Activated CD8-positive, alpha-beta memory T cell treated with anti-CD3 and anti-CD28 coated beads for 24 hours (primary cell): ENCODE measurements around the gene ZFYVE27.
"Not testable (repeated sequence)": the region's sequence is repeated elsewhere in the genome, so short reads cannot be mapped to it uniquely, and the experiment has no call there.

Experiments used
- DNase-seq: peaks from one replicate; pipeline ENCODE4 v3.0.0-alpha.2; 2020

The ZFYVE27 gene, protein sequence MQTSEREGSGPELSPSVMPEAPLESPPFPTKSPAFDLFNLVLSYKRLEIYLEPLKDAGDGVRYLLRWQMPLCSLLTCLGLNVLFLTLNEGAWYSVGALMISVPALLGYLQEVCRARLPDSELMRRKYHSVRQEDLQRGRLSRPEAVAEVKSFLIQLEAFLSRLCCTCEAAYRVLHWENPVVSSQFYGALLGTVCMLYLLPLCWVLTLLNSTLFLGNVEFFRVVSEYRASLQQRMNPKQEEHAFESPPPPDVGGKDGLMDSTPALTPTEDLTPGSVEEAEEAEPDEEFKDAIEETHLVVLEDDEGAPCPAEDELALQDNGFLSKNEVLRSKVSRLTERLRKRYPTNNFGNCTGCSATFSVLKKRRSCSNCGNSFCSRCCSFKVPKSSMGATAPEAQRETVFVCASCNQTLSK

DNA sequence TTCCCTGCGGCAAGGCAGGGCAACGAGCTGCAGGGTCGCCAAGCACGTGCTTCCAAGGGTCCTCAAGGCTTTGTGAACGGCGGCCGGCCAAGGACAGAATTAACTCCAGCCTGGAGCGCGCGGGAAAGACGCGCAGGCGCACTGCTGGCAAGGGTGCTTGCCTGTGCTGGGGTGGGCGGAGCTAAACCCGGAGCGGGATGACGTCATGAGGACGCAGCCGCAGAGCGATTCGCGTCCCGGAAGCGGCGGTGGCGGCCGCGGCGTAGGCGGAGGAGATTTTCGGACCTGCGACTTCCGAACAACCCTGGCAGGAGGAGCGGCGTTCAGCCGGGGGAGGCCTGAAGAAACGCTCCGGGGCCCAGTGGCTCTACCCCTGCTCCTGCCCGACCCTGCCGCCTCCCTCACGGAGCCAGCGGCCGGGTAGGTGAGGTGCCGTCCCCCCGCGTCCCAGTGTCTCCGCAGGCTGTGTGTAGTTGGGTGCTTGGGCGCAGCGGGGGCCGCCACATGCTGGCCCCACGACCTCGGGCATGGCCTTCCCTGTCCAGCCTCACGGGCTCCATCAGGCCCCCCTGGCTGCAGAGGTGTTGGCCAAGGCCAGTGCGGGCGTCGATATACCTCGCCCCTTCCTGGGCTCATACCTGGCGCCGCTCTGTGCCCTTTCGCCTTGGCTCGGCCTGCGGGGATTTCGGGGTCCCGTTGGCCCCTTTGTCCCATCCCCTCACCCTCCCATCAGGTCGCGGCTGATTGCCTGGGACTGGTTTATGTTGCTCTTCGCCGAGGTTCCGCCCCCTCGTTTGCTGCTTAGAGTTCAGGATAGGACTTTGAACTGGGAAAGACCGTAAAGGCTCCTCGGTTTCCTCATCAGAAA lies at the start of gene ZFYVE27:
Gene ZFYVE27 (plus strand): TSS at position 227 of the 868 bp plus-strand sequence. CDS start 1,350 bp downstream, outside the sequence.
- peak; percentile 99 for DNase-seq

DNA sequence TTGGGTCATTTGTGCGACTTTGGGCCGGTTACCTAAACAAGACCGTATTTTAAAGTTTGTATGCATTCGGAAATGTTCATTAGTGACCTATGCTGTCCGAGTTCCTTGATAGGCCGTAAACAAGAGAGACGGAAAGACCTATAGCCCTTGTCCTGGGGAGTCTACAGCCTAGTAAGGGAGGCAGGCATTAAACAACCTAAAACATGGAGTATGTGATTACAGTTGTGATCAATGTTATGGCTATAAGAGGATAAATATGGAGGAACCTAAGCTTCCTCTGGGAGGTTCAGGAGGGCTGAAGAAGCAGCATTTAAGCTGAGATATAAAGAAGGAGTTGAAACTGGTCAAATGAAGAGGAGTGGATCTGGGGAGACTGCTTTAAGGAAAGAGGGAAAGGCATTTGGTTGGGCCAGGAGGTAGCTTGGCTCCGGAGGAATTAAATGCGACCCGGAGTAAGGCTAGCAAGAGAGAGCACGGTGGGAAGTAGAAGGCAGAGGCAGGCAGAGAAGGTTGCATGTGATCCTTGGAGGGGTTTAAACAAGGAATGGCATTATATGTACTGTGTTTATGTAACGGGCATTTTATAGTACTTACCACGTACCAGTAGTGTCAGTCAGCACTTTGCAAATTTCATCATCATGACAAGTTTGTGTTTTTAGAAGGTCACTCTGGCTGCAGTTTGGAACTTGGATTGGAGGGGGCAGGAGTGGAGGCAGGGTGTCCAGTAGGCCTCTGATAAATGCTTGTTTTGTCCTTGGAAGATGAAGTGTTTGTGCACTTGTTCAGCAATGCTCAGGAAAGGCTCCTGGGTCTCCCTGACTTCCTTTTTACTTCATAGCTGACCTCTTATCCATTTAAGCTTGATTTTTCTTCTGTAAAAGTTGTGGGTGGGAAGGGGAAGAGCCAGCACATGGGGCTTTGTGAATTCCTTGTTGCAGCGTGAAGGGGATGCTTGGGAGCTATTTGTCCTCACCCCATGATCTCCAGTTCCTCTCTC lies 48.8 kb upstream of the ZFYVE27 start:
- DNase-seq: no peak

DNA sequence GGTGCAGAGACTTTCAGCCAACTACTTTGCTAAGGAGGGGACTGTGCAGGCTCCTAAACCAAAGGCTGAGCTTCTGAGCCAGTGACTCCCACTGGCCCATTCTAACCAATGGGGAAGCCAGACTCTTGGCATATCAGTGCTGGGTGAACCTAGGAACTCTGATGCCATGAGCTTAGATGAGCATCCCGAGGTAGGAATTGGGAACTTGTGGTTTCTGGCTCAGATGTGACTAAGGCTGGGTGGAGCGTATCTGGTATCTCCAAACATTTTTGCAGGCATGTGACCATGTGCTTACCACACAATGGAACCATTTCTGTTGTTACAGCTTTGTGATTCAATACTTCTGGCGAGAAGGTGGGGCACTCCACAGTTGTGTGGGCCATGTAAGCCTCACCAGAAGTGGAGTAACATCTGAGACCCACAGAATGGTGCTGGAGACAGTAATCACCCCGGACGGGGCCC lies 47.3 kb upstream of the ZFYVE27 start:
- DNase-seq: no peak

DNA sequence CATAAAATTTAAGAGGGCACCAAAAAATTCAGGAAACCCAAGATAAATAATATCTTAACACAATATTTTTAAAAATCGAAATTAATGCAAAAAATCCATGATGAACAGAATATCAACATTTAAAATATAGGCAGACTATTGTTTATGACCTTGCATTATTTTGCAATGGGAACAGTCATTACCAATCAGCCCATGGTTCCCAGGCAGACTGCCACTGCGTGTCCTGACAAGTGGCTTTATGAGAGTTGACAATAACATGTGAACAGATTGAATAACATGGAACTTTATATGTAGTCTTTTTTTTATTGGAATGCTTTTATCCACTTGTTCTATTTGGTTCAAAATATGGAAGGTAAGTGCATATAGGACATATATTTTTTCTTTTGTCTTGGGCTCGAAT lies 46.8 kb upstream of the ZFYVE27 start:
- no peak for DNase-seq

DNA sequence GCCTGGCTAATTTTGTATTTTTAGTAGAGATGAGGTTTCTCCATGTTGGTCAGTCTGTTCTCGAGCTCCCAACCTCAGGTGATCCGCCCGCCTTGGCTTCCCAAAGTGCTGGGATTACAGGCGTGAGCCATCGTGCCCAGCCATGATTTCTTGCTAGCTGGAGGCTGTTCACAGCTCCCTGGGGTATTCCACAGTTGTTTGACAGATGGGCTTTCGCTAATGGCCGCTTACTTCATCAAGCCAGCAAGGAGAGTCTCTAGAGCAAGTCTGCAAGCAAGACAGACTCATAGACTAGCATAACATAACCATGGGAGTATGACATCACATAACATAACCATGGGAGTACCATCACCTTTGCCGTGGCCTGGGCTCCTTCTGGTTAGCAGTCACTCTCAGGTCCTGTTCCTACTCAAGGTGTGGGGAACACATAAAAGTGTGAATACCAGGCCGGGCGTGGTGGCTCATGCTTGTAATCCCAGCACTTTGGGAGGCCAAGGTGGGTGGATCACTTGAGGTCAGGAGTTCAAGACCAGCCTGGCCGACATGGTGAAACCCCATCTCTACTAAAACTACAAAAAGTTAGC lies 38.8 kb upstream of the ZFYVE27 start:
- DNase-seq: not testable (repeated sequence)

DNA sequence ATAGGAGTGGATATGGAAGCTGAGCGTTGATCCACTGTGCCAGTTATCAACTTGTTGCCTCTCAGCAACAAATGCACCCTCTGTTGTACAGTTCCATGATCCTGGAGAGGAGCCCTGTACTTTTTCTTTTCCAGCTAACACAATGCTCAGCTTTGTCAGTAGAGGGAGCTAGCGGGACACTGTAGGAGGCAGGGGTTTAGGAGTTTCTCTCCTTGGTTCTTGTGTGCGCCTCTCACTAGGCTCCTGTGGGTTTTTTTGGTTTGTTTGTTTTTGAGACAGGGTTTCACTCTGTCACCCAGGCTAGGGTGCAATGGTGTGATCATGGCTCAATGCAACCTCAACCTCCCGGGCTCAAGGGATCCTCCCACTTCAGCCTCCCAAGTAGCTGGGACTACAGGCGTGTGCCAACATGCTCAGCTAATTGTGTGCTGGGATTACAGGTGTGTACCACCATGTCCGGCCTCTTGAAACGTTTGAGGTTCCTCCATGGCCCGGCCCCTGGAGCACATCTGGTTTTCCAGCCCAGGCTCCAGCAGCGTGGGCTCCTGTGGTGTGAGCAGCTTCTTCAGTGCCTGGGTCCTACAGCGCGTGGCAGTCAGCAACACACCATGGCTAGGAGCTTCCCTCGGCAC lies 35.4 kb upstream of the ZFYVE27 start:
- no peak for DNase-seq

DNA sequence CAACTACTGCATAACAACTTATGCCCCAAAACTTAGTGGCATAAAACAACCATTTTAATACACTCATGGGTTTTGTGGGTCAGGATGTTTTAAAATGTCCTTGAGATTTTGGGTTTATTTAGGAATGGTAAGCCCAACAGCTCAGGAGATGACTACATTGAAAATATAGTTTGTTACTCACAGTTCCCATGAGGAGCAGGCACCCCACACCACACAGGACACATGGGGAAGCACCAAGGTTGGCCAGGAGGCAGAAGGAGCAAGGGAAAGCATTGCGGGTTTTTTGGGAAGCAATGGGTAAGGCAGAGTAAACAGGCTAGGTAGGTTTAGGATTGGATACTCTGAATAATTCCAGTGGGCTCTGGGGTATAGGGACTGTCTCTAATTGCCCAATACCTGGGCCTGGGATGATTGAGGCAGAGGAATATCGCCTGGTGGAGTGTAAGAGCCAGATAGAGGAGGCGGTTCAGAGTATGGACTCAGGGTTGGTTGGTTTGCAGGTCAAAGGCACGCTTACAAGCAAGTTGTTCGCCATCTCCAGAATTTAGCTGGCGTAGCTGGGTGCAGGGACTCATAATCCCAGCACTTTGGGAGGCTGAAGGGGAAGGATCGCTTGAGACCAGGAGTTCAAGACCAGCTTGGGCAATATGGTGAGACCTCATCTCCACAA lies 33.4 kb upstream of the ZFYVE27 start:
- DNase-seq: no peak

DNA sequence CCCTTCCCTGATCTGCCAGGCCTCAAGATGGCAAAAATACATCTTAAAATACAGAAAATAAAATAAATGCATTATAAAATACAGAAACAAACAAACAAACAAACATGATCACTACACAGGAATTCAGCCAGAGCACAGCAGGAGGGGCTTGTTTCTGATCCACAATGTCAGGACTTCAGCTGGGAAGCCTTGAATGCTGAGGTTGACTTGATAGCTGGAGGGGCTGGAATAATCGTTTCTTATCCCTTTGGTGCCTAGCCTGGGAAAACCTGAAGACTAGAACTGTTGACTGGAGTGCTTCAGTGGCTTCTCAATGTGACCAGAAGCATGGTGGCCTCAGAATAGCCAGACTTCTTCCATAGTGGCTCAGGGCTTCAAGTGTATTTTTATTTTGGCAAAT lies 32.6 kb upstream of the ZFYVE27 start:
- no peak for DNase-seq

DNA sequence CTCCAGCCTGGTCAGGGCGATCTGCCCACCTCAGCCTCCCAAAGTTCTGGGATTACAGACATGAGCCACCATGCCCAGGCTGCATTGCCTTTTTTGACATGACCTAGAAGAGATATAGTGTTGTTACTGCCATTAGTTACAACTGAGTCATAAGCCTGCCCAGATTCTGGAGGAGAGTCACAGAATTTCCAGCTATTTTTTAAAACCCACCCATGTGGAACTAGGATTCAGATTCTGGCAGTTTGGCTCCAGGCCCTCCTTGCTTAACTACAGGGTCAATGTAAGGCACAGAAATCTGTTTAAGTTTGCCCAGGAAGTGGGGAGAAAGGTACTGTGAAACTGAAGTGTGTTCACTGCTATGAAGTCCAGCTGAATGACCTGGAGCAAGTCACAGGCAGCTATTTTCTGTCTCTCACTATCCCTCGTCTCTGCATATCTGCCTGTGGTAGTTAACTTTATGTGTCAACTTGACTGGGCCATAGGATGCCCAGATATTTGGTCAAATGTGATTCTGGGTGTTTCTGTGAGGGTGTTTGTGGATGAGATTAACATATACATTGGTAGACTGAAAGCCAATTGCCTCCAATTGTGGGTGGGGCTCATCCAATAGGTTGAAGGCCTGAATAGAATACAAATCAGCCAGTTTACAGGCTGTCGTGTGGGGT lies 31.8 kb upstream of the ZFYVE27 start:
- no peak for DNase-seq

DNA sequence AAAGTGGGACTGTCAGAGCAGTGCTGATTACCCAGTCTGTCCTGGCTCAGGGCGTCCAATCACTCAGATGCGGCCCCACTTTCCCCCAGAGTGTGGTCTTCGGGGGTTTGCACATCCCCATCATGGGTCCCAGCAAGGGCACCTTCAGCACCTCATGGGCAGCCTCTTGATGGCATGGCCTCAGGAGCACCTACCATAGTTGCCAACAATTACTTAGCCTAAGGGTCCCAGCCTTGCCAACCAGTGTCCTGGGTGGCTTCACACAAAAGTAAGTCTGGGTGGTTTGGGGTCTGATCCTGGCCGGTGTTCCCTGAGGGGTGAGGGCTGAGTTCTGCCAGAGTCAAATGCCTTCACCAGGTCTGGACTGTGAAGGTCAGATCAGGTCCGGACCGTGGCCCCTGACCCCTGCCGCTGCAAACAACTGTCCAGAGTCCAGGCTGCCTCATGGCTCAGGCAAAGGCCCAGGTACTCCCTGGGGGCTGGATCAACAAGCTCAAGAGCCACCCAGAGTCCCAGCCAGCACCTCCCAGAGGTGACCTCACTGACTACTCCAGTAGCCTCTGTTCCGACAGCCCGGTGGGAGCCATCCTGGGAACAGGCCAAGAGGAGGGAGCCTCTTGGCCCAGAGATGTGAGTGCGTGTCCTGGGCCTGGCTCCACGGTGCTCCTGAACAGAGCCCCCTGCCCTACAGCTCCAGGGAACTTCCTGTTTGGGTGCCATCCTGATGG lies 29.6 kb upstream of the ZFYVE27 start:
- DNase-seq: no peak

DNA sequence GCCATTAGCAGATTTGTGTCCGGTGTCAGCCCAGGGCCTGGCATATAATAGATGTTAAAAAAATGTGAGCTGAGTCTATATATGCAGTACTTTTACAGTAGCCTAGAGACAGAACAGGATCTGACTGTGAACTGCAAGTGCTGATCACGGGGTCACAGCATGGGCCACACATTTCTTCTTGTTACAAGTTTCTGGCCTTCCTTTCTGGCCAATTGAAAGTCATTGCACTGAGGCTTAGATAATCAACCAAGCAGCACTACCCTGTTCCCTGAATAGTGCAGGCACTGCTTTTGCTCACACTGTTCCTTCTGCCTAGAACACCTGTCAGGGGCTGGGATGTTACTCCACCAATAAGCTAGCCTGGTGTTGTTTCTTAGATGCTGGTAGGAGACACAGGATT lies 28.8 kb upstream of the ZFYVE27 start:
- DNase-seq: no peak

DNA sequence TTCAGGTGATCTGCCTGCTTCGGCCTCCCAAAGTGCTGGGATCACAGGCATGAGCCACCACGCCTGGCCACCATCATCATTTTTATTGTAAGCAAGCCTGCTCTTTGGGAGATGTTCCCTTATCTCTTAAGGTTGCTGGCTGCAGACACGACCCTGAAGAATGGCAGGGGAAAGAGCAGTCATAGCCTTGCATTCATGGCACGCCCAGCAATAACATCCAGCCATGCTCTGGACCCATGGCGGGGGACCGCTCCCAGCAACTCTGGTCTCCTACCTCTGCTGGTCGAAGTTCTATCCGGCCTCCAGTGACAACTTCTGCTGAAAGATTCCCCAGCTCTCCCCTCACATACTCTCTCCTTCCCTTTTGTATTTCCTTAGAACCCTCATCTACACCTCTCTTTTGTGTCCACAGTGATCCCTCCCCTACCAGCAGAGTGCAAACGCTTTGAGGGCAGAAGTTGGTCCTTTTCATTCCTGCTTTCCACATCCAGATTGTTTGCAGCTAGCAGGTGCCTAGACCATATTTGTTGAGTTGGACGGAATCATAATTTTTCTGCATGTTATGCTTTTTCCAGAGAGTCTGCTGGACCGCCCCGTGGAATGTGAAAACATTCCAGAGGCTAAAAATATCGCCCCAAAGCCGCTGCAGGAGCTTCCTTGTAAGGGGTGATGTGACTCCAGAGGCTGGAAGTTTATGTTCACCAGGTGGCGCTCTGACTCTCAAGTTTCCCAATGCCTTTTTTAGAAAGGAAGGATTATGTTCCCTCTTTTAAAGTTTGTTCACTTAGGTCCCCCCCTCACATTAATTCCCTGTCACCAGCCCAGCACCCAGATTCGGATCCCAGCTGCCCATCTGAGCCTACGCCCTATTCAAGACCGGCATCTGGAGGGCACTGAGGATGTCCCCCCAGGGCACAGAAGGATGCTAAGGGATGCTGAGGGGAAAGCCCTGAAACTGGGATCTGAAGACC lies 27.7 kb upstream of the ZFYVE27 start:
- DNase-seq: peak; percentile 72

DNA sequence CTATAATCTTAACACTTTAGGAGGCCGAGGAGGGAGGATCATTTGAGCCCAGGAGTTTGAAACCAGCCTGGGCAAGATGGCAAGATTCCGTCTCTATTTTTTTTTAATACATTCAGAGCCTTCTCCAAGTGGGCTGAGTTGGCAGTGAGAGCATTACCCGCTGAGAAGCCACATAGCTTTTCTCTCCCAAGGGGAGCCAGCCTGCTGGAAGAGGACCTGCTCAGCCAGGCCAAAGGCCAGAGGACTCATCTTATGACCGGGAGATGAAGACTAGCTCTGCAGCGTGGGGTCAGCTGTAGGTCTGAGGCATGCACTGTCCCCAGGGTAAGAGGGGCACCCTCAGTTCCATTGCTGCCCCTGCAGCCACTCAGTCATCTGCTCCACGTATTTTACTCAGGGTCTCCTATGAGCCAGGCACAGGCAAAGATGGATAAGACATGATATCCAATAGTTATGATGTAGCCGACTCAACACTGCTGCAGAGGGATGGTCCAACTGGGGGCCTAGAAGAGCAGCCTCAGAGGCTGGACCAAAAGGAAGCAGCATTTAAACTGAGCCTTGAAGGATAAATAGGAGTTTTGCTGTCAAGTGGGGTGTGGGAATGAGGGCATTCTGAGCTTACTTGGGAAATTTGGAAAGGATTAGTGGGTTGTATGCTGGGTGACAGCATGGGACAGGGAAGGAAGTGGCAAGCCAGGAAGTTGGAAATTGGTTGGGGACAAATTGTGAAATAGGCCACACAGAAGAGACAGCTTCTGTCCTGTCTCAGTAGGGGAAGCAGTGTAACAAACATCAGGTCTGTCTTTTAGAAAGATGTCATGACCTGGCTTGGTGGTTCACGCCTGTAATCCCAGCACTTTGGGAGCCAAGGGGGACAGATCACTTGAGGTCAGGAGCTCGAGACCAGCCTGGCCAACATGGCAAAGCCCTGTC lies 25.0 kb upstream of the ZFYVE27 start:
- no peak for DNase-seq

DNA sequence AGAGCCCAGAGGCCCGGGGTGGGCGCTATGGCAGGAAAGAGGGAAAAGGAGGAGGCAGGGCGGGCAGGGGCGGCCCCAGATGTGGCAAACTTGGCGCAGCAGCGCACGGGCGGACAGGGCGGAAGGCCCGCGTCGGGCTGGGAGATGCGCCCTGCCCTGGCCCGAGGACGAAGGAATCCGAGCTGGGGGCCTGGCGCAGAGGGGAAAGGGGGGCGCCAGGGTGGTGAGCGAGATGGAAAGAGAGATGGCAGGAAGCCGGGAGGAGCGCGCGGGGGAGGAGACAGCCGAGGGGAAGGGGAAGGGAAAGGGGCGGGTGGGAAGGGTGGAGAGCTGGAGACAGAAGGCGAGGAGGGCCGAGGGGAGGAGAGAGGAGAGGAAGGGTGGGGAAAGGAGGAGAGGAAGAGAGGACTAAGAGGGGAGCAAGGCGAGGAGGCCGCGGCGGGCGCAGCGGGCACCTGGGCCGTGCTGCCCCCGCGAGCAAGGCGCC lies 23.5 kb upstream of the ZFYVE27 start, which contains the start of gene MARVELD1:
Gene MARVELD1 (plus strand): TSS at position 392 of the 487 bp plus-strand sequence. CDS start 147 bp downstream, outside the sequence.
- peak; percentile 69 for DNase-seq

DNA sequence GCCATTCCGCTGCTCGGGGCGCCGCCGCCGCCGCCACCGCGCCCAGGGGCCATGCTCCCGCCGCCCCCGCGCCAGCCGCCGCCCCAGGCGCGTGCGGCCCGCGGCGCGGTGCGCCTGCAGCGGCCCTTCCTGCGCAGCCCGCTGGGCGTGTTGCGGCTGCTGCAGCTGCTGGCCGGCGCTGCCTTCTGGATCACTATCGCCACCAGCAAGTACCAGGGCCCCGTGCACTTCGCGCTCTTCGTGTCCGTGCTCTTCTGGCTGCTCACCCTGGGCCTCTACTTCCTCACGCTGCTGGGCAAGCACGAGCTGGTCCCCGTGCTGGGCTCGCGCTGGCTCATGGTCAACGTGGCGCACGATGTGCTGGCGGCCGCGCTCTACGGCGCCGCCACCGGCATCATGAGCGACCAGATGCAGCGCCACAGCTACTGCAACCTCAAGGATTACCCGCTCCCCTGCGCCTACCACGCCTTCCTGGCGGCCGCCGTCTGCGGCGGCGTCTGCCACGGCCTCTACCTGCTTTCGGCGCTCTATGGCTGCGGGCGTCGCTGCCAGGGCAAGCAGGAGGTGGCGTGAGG lies 23.0 kb upstream of the ZFYVE27 start:
- DNase-seq: peak; percentile 86

DNA sequence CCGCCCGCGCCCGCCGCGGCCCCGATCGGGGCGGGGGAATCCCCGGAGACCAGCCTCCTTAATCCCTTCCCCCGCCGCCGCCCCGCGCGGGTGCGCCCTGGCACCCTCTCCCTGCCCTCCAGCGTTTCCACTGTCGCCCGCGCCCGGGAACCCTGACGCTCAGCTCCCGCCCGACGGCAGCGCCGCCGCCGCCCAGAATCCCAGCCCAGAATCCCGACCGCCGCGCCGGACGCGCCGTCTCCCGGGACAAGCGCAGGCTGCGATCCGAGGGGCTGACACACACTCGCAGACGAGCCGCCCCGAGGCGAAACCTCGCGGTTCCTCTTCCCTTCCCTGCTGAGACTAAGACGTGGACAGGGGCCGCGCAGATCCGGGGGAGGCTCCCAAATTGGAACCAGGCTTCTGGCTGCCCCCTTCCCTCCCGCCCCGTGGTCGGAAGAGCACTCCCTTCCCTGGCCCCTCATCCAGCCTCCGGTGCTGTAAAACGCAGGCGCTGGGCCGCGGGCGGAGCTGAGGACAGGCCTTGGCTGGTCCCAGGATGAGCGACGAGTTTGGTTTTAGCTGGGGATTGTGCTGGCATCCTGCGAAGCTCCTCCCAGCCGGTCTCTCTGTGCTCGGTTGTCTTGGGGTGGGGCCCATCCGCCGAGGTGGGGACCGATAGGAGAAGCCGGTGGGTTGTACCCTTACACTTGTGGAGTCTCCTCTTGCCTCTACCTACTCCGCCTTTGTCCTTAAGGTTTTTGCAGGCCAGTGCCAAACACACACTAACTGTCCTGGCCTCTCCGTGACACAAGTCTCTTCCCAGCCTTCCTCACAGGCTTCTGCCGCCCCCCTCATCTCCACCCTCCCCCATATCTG lies 22.3 kb upstream of the ZFYVE27 start:
- DNase-seq: peak; percentile 71
